ENCODE data around the gene TMEM145. TPM values are rescaled to one million over a fixed set of nuclear protein-coding genes. Genes with fewer than 3 reads are reported as not detected.

The TMEM145 gene
- total and polyA plus RNA-seq, 9 of the 15 experiments (the other 6 are each of a cell fraction or from before 2014, with no cell fraction given) = 0.80 to 5.5 (median 1.9) TPM; not detected in 3

GRCh38 chr19:42366673-42367072 lies 53.6 kb downstream of the TMEM145 start:
- Histone ChIP-seq H3K27ac (ENCODE audit: extremely low read depth, low read depth, low read length) (no peak overlapping the region), H3K36me3 (ENCODE audit: control insufficient read depth, insufficient read depth, low read length) (peaks cover 6% of the 10 kb centered on the region; the same call in 2 of the 3 replicates), H4K20me1 (replicated peaks; ENCODE audit: control insufficient read depth, insufficient read depth, low read length) (no peaks in the 10 kb centered on the region), H3K9ac (ENCODE audit: insufficient read depth in 1 of 2, low read depth in 2 of 2, low read length in 2 of 2) (no peak overlapping the region), H3K79me2 (ENCODE audit: control insufficient read depth, insufficient read depth, low read length) (no peaks in the 10 kb centered on the region), H2AFZ (ENCODE audit: low read depth, low read length) (no peak overlapping the region), H3K9me1 (ENCODE audit: control insufficient read depth, insufficient read depth, low read length) (no peaks in the 10 kb centered on the region), H3K27me3 (ENCODE audit: control insufficient read depth in 2 of 2, insufficient read depth in 2 of 2, low read length in 2 of 2) (no peaks in the 10 kb centered on the region), H3K4me3 (no peak overlapping the region), H3K4me2 (ENCODE audit: insufficient read depth, low read length) (no peak overlapping the region), H3K9me3 (replicated peaks; ENCODE audit: control insufficient read depth, insufficient read depth, low read depth, low read length) (peaks cover 2% of the 10 kb centered on the region; the same call in 1 of the 2 replicates), H3K4me1 (replicated peaks in 1 of 2; ENCODE audit: control insufficient read depth in 2 of 2, insufficient read depth in 2 of 2, low read length in 2 of 2) (peaks cover 0 to 24% of the 10 kb centered on the region in 2 experiments; a peak in 2 of 5 replicates)
- DNase-seq (ENCODE audit: extremely low read depth in 1 of 4, low spot score in 3 of 4) (no peak), FAIRE-seq (no peak), ATAC-seq (no peak)
- TF ChIP-seq GATAD2A (IDR thresholded peaks at IDR 0.05) (no peak), CHCHD3 (CRISPR knock-in tag; IDR thresholded peaks at IDR 0.05) (no peak), SRSF1 (IDR thresholded peaks at IDR 0.05; ENCODE audit: low read depth, low read length) (no peak), CBX5 (IDR thresholded peaks at IDR 0.05; ENCODE audit: borderline replicate concordance, low read depth) (no peak), U2AF2 (optimal IDR thresholded peaks at IDR 0.05; ENCODE audit: low read depth, low read length) (no peak), TCF3 (CRISPR knock-in tag; IDR thresholded peaks at IDR 0.05) (no peak), TOE1 (IDR thresholded peaks at IDR 0.05; ENCODE audit: borderline replicate concordance) (no peak), TOE1 (CRISPR knock-in tag; IDR thresholded peaks at IDR 0.05; ENCODE audit: borderline replicate concordance, low read depth) (no peak), ZNF133 (CRISPR knock-in tag; IDR thresholded peaks at IDR 0.05) (no peak), RBM15 (IDR thresholded peaks at IDR 0.05; ENCODE audit: insufficient read depth, low read length) (no peak), ETV5 (CRISPR knock-in tag; IDR thresholded peaks at IDR 0.05; ENCODE audit: low read depth) (no peak), FOXK2 (conservative IDR thresholded peaks at IDR 0.05 in 1 of 2, IDR thresholded peaks at IDR 0.05 in 1 of 2; ENCODE audit: low read depth in 2 of 2) (no peak), ZNF431 (CRISPR knock-in tag; IDR thresholded peaks at IDR 0.05) (no peak)
- POLR2A ChIA-PET = interaction anchor here (0.8 kb wide), 1 partner anchor 123 kb away, joined by 3 read pairs; no protein-coding TSS in a partner anchor
- CTCF ChIA-PET (ENCODE audit: low intra/inter-chr PET ratio) = no interaction called here
- 56% methylated on average over 1 of the region's 1 CpG for WGBS (ENCODE audit: insufficient coverage, low coverage, missing lambda C conversion rate)
- no TSS peak for BruUV-seq (replicated peaks)
- in situ Hi-C loops (cut with MboI) (no loop called here), intact Hi-C loops (cut with micrococcal nuclease) (no loop called here)

Measured in K562 (cell line).